HEK293T (cell line): ENCODE measurements around the gene MIEF2.

Source experiments
- CTCF ChIA-PET: fragments of 350-600 bp; formaldehyde crosslinking; extraction: SDS; loops from one replicate; lab custom pipeline; 2021; ENCODE audit warnings: antibody characterized with exemption, inconsistent platforms; lab: Yijun Ruan, JAX
- POLR2A ChIA-PET: fragments of 350-600 bp; formaldehyde crosslinking; extraction: SDS; loops from one replicate; lab custom pipeline; 2020; ENCODE audit warnings: antibody characterized with exemption, inconsistent platforms; lab: Yijun Ruan, JAX
- DNase-seq: peaks from one replicate; pipeline ENCODE4 v3.0.0; 2012; ENCODE audit warnings: mixed read lengths; ENCODE audit errors: extremely low spot score
- ARNT ChIP-seq: fragments of 450-650 bp; IDR thresholded peaks from 2 replicates; pipeline ENCODE4 v1.6.1; 2017; ENCODE audit warnings: mild to moderate bottlenecking
- BHLHE40 ChIP-seq: fragments of 450-650 bp; IDR thresholded peaks from 2 replicates; pipeline ENCODE4 v1.6.1; 2016; ENCODE audit warnings: mild to moderate bottlenecking, moderate library complexity, borderline replicate concordance
- CTBP1 ChIP-seq: fragments of 450-650 bp; IDR thresholded peaks from 2 replicates; pipeline ENCODE4 v1.6.1; 2016; ENCODE audit warnings: borderline replicate concordance
- ELF4 ChIP-seq: fragments of 450-650 bp; IDR thresholded peaks from 2 replicates; pipeline ENCODE4 v1.6.1; 2017; ENCODE audit warnings: antibody characterized with exemption
- FOXA1 ChIP-seq: fragments of 450-650 bp; IDR thresholded peaks from 2 replicates; pipeline ENCODE4 v1.6.1; 2016; ENCODE audit warnings: mild to moderate bottlenecking
- FOXK2 ChIP-seq: fragments of 450-650 bp; IDR thresholded peaks from 2 replicates; pipeline ENCODE4 v1.6.1; 2016; ENCODE audit warnings: mild to moderate bottlenecking
- FOXM1 ChIP-seq: fragments of 450-650 bp; IDR thresholded peaks from 2 replicates; pipeline ENCODE4 v1.6.1; 2017; ENCODE audit warnings: mild to moderate bottlenecking, borderline replicate concordance
- HDGF ChIP-seq: fragments of 450-650 bp; IDR thresholded peaks from 2 replicates; pipeline ENCODE4 v1.6.1; 2017; ENCODE audit warnings: antibody characterized with exemption, borderline replicate concordance
- L3MBTL2 ChIP-seq: fragments of 450-650 bp; conservative IDR thresholded peaks from 2 replicates; pipeline ENCODE4 v1.6.1; 2016; ENCODE audit warnings: mild to moderate bottlenecking
- LEF1 ChIP-seq: fragments of 450-650 bp; IDR thresholded peaks from 2 replicates; pipeline ENCODE4 v1.6.1; 2017; ENCODE audit warnings: mild to moderate bottlenecking, borderline replicate concordance
- NFRKB ChIP-seq: fragments of 450-650 bp; IDR thresholded peaks from 2 replicates; pipeline ENCODE4 v1.6.1; 2016; ENCODE audit warnings: mild to moderate bottlenecking, moderate library complexity
- SP1 ChIP-seq: fragments of 450-650 bp; IDR thresholded peaks from 2 replicates; pipeline ENCODE4 v1.6.1; 2017
- SUZ12 ChIP-seq: fragments of 450-650 bp; IDR thresholded peaks from 2 replicates; pipeline ENCODE4 v1.6.1; 2016; ENCODE audit warnings: mild to moderate bottlenecking
- TARDBP ChIP-seq: fragments of 450-650 bp; IDR thresholded peaks from 2 replicates; pipeline ENCODE4 v1.6.1; 2016
- ZNF384 ChIP-seq: fragments of 450-650 bp; IDR thresholded peaks from 2 replicates; pipeline ENCODE4 v1.6.1; 2016
- TF ChIP-seq, protein P1 (sequence below): fragments of 450-650 bp; IDR thresholded peaks from 2 replicates; pipeline ENCODE4 v1.6.1; 2016

Gene MIEF2

DNA sequence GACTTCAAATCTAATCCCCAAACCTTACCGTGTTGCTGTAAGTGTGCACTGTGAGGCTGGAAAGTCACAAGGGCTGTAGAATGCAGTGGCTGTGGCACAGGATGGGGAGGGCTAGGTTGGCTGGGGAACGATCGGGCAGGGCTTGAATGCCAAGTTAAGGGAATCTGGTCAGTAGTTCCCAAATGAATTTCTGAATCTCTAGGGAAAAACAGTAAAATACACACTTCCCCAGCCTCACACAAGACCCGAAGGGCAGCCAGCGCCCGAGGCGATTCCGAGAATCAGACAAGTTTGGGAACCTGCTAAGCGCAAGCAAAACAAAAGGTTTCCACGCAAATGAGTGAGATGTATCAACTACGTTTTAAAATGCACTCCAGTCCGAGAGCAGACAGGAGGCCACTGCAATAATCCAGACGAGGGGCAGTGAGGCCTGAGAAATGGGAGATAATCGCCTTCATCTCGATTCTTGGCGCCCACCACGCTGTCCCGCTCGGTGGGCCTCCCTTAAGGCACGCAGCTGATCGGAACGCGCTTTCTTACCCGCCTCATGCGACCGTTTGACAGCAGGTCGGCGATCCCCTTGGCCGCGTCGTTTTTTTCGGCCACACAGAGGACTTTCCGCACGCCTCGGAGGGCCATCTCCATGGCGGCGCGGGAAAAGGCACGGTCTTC lies 53.7 kb downstream of the MIEF2 start:
- TF ChIP-seq L3MBTL2: peak; percentile 87
- TF ChIP-seq, protein P1, sequence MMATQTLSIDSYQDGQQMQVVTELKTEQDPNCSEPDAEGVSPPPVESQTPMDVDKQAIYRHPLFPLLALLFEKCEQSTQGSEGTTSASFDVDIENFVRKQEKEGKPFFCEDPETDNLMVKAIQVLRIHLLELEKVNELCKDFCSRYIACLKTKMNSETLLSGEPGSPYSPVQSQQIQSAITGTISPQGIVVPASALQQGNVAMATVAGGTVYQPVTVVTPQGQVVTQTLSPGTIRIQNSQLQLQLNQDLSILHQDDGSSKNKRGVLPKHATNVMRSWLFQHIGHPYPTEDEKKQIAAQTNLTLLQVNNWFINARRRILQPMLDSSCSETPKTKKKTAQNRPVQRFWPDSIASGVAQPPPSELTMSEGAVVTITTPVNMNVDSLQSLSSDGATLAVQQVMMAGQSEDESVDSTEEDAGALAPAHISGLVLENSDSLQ: no peak
- ChIA-PET CTCF (interaction anchor here (1.0 kb wide), 1 partner anchor 13 kb away, joined by 3 read pairs; no protein-coding TSS in a partner anchor), POLR2A (interaction anchor here (0.9 to 1.4 kb wide), 11 partner anchors 9 to 131 kb away, joined by 3 to 8 read pairs (median 3); partner anchors contain the start of genes ALKBH5 and LLGL1)

DNA sequence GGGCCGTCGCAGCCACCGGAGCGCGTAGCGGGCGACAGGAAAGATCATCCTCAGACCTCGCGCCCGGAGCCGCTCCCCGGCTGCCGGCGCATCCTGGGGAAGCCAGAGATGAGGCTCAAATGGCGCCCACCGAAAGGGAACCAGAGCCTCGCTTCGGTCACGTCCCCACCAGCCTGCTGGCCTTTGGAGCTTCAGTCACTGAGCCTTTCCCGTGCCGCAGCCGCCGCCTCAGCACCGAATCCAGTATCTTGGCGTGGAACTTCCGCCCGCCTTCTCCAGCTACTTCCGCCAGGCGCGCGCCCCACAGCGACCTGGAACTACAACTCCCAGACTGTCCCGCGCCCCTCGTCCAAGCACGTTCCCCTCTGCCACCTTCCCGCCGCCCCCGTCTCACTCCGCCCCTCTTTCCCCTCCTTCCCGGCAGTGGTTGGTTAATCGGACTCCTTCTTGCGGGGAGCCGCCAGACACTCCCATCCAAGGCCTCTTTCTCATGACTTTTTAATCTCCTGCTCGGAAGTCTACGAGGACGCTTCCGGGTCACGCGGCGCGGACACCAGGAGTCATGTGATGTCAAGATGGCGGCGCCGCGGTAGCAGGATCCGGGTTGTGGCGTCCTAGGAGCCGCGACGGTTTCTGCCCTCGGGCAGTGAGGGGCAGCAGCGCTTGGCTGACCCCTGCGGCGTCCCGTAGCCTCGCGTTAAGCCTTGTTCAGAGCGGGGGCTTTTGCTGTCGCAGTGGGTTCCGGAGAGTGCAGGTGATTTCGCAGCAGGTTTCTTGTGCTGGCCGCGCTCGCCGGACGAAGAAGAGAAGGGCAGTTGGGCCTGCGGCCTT lies 54.5 kb downstream of the MIEF2 start, which contains the start of the genes SMCR8 and TOP3A:
TSS of gene SMCR8 (plus strand) at position 563 of the 831 bp plus-strand sequence. CDS start 497 bp downstream, outside the sequence.
TSS of gene TOP3A (minus strand) at position 264 of the 831 bp plus-strand sequence. CDS start at position 48, 216 bp downstream.
- ChIA-PET CTCF (interaction anchor here (0.7 to 1.0 kb wide), 2 partner anchors 8 to 13 kb away, joined by 3 to 5 read pairs; no protein-coding TSS in a partner anchor), POLR2A (interaction anchor here (0.6 to 1.4 kb wide), 15 partner anchors 9 to 132 kb away, joined by 3 to 8 read pairs (median 3); partner anchors contain the start of genes ALKBH5 and LLGL1)
- TF ChIP-seq L3MBTL2: peak; percentile 95
- TF ChIP-seq ELF4: peak; percentile 99
- TF ChIP-seq SUZ12: no peak
- TF ChIP-seq LEF1: 0 out of 2 replicates have a peak, but pooled peaks have one; percentile 21
- no peak for TF ChIP-seq BHLHE40
- peak; percentile 75 for TF ChIP-seq NFRKB
- no peak for TF ChIP-seq ARNT
- TF ChIP-seq HDGF: peak; percentile 23; the same call in 1 of the 2 replicates
- DNase-seq: peak; percentile 92

More for the DNA sequence above, 53.7 kb downstream of the MIEF2 start:
- no peak for DNase-seq

DNA sequence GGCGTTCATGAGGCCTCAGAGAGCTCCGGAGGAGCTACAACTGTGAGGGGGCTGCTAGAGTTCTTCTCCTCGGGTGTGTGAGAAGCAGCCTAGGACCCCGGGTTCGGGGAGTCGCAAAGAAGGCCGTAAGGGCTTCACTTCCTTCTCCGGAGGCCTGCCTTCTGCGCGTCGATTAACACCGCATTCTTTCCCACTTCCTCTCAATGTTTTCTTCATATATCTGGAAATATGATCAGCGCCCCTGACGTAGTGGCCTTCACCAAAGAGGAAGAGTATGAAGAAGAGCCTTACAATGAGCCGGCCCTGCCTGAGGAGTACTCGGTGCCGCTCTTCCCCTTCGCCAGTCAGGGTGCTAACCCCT lies 55.1 kb downstream of the MIEF2 start:
- POLR2A ChIA-PET: no interaction called here
- DNase-seq: no peak
- TF ChIP-seq FOXK2: no peak
- TF ChIP-seq ZNF384: no peak
- TF ChIP-seq TARDBP: no peak
- no peak for TF ChIP-seq BHLHE40
- TF ChIP-seq LEF1: no peak
- no peak for TF ChIP-seq ARNT
- TF ChIP-seq ELF4: no peak
- no peak for TF ChIP-seq SUZ12
- TF ChIP-seq NFRKB: no peak
- TF ChIP-seq CTBP1: no peak
- TF ChIP-seq L3MBTL2: no peak
- TF ChIP-seq FOXA1: no peak
- no peak for TF ChIP-seq SP1
- TF ChIP-seq HDGF: no peak
- TF ChIP-seq, protein P1: no peak
- no peak for TF ChIP-seq FOXM1
- CTCF ChIA-PET: no interaction called here

DNA sequence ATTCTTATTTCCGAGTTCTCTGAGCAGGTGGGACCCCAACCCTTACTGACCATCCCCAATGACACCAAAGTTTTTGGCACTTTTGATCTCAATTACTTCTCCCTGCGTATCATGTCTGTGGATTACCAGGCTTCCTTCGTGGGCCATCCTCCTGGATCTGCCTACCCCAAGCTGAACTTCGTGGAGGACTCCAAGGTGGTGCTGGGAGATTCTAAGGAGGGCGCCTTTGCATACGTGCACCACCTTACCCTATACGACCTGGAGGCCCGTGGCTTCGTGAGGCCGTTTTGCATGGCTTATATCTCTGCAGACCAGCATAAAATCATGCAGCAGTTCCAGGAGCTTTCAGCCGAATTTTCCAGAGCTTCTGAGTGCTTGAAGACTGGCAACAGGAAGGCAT lies 55.5 kb downstream of the MIEF2 start:
- ChIA-PET CTCF (no interaction called here), POLR2A (no interaction called here)
- TF ChIP-seq, protein P1: no peak
- TF ChIP-seq ZNF384 (no peak), LEF1 (no peak), FOXA1 (no peak), BHLHE40 (no peak), ELF4 (no peak), CTBP1 (no peak), TARDBP (no peak), SP1 (no peak), ARNT (no peak), FOXK2 (no peak)
- no peak for DNase-seq
